NCI-H146 treated with DMSO at 0.1 percent for 48 hours (cell line): Measurements from ENCODE around the gene MAML3.

ENCODE experiments used
- DNase-seq: peaks from one replicate; lab custom pipeline; 2025; ENCODE audit not compliant: unreplicated experiment; lab: John Stamatoyannopoulos, UW

Gene MAML3

GRCh38 chr4:140080883-140081282, 73.1 kb downstream of the MAML3 start:
- DNase-seq: no peak

- no peak for DNase-seq
These were observed 75.6 kb downstream of the MAML3 start for GRCh38 chr4:140078366-140078765.

GRCh38 chr4:140076307-140076706, 77.7 kb downstream of the MAML3 start:
- DNase-seq: no peak

GRCh38 chr4:140071806-140072205, 82.2 kb downstream of the MAML3 start:
- DNase-seq: no peak

- no peak for DNase-seq
These were observed 83.0 kb downstream of the MAML3 start for GRCh38 chr4:140070973-140071372.

- no peak for DNase-seq
These were observed 83.6 kb downstream of the MAML3 start for GRCh38 chr4:140070366-140070765.

GRCh38 chr4:140069066-140069465, 84.9 kb downstream of the MAML3 start:
- DNase-seq: no peak

- DNase-seq: no peak
These were observed 85.7 kb downstream of the MAML3 start for GRCh38 chr4:140068271-140068670.

GRCh38 chr4:140066031-140066930, 87.7 kb downstream of the MAML3 start:
- DNase-seq: no peak

- DNase-seq: no peak
These were observed 88.6 kb downstream of the MAML3 start for GRCh38 chr4:140065393-140065792.

GRCh38 chr4:140061659-140062289, 92.2 kb downstream of the MAML3 start:
- DNase-seq: no peak

- no peak for DNase-seq
These were observed 92.8 kb downstream of the MAML3 start for GRCh38 chr4:140061194-140061593.

GRCh38 chr4:140059159-140059558, 94.8 kb downstream of the MAML3 start:
- DNase-seq: no peak

GRCh38 chr4:140057701-140058100, 96.3 kb downstream of the MAML3 start:
- no peak for DNase-seq

GRCh38 chr4:140056015-140056414, 98.0 kb downstream of the MAML3 start:
- DNase-seq: no peak

GRCh38 chr4:140054861-140055260, 99.1 kb downstream of the MAML3 start:
- no peak for DNase-seq

- DNase-seq: no peak
These were observed 100.8 kb downstream of the MAML3 start for GRCh38 chr4:140053185-140053584.

GRCh38 chr4:140052050-140052449, 101.9 kb downstream of the MAML3 start:
- peak; percentile 30 for DNase-seq

- DNase-seq: peak; percentile 58
These were observed 103.9 kb downstream of the MAML3 start for GRCh38 chr4:140049849-140050637.

GRCh38 chr4:140049024-140049848, 104.7 kb downstream of the MAML3 start:
- DNase-seq: peak; percentile 91
